Heart left ventricle (tissue), 13 donors: Measurements from ENCODE around the gene ARRDC1.

ENCODE experiments used
- POLR2A ChIP-seq, 2 donors: fragments of 450-650 bp; IDR thresholded peaks; one replicate each; pipeline ENCODE4 v1.6.1; 2017; ENCODE audit warnings: antibody characterized with exemption in 2 of 2, mild to moderate bottlenecking in 2 of 2, moderate library complexity in 2 of 2
- TF ChIP-seq, protein P1 (sequence below), 12 donors: fragments of 200-600 bp; sonication (generic) in 4 of 12; IDR thresholded peaks; one replicate each; pipeline versions ENCODE4 v1.5.0 to v1.8.0; 2018 to 2022; ENCODE audit warnings: antibody characterized with exemption in 12 of 12, mild to moderate bottlenecking in 5 of 12
- donor health status: ischemic (EF 13 %, LVEDD 7.1; RV severe dilation, severe dysfunction).
- donor health status: DM: no; HTN: yes; CAD: no.
- donor health status: DM: no; HTN: no; CAD: no.
- donor health status: ischemic (EF 25% LVEDD 6.9; RV normal size, moderate dysfunction).
- donor health status: ischemic (EF 25% LVEDD 5.7; RV mildly dilated, moderate dysfunction).
- donor health status: ischemic (EF 35%, LVEDD 5.7; RV mildly dilated, moderate dysfunction).
- donor health status: nonischemic (EF 11% LVEDD 7.7; RV severe dilation, severe dysfunction).
- donor health status: DM: yes; HTN: yes; CAD: no.
- donor health status: PGD.
- donor health status: ischemic (EF 29% LVEDD 5.4; RV normal size, mild dysfunction).
- donor health status: nonischemic (EF 23%, LVEDD 6.1; RV moderate dilation, normal function).

GRCh38 chr9:137556069-137556838, 49.2 kb upstream of the ARRDC1 start:
- TF ChIP-seq, protein P1, sequence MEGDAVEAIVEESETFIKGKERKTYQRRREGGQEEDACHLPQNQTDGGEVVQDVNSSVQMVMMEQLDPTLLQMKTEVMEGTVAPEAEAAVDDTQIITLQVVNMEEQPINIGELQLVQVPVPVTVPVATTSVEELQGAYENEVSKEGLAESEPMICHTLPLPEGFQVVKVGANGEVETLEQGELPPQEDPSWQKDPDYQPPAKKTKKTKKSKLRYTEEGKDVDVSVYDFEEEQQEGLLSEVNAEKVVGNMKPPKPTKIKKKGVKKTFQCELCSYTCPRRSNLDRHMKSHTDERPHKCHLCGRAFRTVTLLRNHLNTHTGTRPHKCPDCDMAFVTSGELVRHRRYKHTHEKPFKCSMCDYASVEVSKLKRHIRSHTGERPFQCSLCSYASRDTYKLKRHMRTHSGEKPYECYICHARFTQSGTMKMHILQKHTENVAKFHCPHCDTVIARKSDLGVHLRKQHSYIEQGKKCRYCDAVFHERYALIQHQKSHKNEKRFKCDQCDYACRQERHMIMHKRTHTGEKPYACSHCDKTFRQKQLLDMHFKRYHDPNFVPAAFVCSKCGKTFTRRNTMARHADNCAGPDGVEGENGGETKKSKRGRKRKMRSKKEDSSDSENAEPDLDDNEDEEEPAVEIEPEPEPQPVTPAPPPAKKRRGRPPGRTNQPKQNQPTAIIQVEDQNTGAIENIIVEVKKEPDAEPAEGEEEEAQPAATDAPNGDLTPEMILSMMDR (IDR thresholded peaks at IDR 0.05) = no peak
- TF ChIP-seq POLR2A (IDR thresholded peaks at IDR 0.05) = no peak
